ENCODE results near the gene FAM131A. TPM values are rescaled to one million over a fixed set of nuclear protein-coding genes. Genes with fewer than 3 reads are reported as not detected.

Gene FAM131A
- total and polyA plus RNA-seq, 5 donors from 2014 or later: 2.0 to 13.8 (median 2.4) TPM

DNA sequence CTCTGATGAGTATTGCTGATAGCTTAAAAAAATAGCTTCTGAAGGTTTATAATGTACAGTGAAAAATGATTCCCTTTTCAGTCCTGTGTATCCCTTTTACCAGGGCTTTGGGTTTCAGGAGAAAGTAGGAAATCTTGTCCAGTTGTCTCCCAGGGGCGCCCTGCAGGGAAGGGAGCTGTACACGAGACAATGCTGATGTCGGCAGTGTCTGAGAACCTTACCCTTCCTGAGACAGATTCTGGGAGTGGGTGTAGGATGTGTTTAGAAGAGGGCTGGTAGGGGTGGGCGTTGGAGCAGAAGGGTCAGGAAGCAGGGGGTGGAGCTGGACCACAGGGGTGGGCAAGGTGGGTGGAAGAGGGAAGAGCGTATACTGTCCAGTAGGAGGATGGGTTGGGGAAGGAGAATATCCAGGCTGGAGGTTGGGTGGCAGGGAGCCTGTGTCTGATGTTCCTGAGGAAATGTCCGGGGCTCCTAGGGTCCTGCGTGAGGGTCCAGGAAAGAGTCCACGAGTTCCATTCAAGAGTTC, 35.0 kb downstream of the FAM131A start:
- Mint-ChIP-seq H3K36me3 (peaks cover 17% of the 10 kb centered on the region), H3K27me3 (peaks cover 20% of the 10 kb centered on the region), H3K4me1 (peaks cover 4 to 9% (median 6%) of the 10 kb centered on the region in 4 donors), H3K9me3 (peaks cover 0 to 2% (median 0%) of the 10 kb centered on the region in 7 donors), H3K27ac (peak overlapping the region in 1 of 3 donors; percentile 80), H3K4me3 (peak overlapping the region in 1 of 4 donors; percentile 8)
- no peak for ATAC-seq (ENCODE audit: low read depth in 2 of 2)
- Histone ChIP-seq H3K4me3 (ENCODE audit: low read depth, low read length) (no peak overlapping the region), H3K4me1 (ENCODE audit: control insufficient read depth, insufficient read depth, low read length, poor library complexity, severe bottlenecking) (no peaks in the 10 kb centered on the region), H3K27ac (ENCODE audit: insufficient read depth, low read length, poor library complexity, severe bottlenecking) (no peak overlapping the region), H3K36me3 (ENCODE audit: control insufficient read depth, insufficient read depth, low read length) (peaks cover 17% of the 10 kb centered on the region), H3K27me3 (ENCODE audit: control insufficient read depth, insufficient read depth, low read length) (peaks cover 5% of the 10 kb centered on the region), H3K9me3 (ENCODE audit: control insufficient read depth in 2 of 2, low read length in 2 of 2) (no peaks in the 10 kb centered on the region)
- no peak for DNase-seq

- Histone ChIP-seq H3K4me1 (ENCODE audit: control insufficient read depth, insufficient read depth, low read length, poor library complexity, severe bottlenecking) (no peaks in the 10 kb centered on the region), H3K27me3 (ENCODE audit: control insufficient read depth, insufficient read depth, low read length) (peaks cover 8% of the 10 kb centered on the region), H3K36me3 (ENCODE audit: control insufficient read depth, insufficient read depth, low read length) (peaks cover 14% of the 10 kb centered on the region), H3K27ac (ENCODE audit: insufficient read depth, low read length, poor library complexity, severe bottlenecking) (no peak overlapping the region), H3K9me3 (ENCODE audit: control insufficient read depth in 2 of 2, low read length in 2 of 2) (no peaks in the 10 kb centered on the region), H3K4me3 (ENCODE audit: low read depth, low read length) (no peak overlapping the region)
- no peak overlapping the region for H3K27ac Mint-ChIP-seq
- H3K4me3 Mint-ChIP-seq: no peak overlapping the region
- H3K27me3 Mint-ChIP-seq: peaks cover 26% of the 10 kb centered on the region
- ATAC-seq (ENCODE audit: low read depth in 2 of 2): no peak
- peaks cover 13% of the 10 kb centered on the region for H3K36me3 Mint-ChIP-seq
- peaks cover 0 to 2% (median 0%) of the 10 kb centered on the region in 7 donors for H3K9me3 Mint-ChIP-seq
- peaks cover 1 to 9% (median 5%) of the 10 kb centered on the region in 4 donors for H3K4me1 Mint-ChIP-seq
- DNase-seq: no peak
Observed at GRCh38 chr3:184372911-184373310, 35.5 kb downstream of the FAM131A start.

- no peak overlapping the region for H3K27ac Mint-ChIP-seq
- peaks cover 31% of the 10 kb centered on the region for H3K27me3 Mint-ChIP-seq
- Histone ChIP-seq H3K4me3 (ENCODE audit: low read depth, low read length) (no peak overlapping the region), H3K4me1 (ENCODE audit: control insufficient read depth, insufficient read depth, low read length, poor library complexity, severe bottlenecking) (no peaks in the 10 kb centered on the region), H3K27ac (ENCODE audit: insufficient read depth, low read length, poor library complexity, severe bottlenecking) (no peak overlapping the region), H3K27me3 (ENCODE audit: control insufficient read depth, insufficient read depth, low read length) (peaks cover 10% of the 10 kb centered on the region), H3K9me3 (ENCODE audit: control insufficient read depth in 2 of 2, low read length in 2 of 2) (no peaks in the 10 kb centered on the region), H3K36me3 (ENCODE audit: control insufficient read depth, insufficient read depth, low read length) (peaks cover 8% of the 10 kb centered on the region)
- ATAC-seq (ENCODE audit: low read depth in 2 of 2): no peak
- H3K4me1 Mint-ChIP-seq: peaks cover 0 to 9% (median 5%) of the 10 kb centered on the region in 4 donors
- DNase-seq: no peak
- H3K9me3 Mint-ChIP-seq: peaks cover 0 to 2% (median 0%) of the 10 kb centered on the region in 7 donors
- peaks cover 11% of the 10 kb centered on the region for H3K36me3 Mint-ChIP-seq
- H3K4me3 Mint-ChIP-seq: no peak overlapping the region
Observed at GRCh38 chr3:184373422-184373821, 36.0 kb downstream of the FAM131A start.

GRCh38 chr3:184375747-184376461, 38.5 kb downstream of the FAM131A start:
- Mint-ChIP-seq H3K27ac (peak overlapping the region in 1 of 3 donors; percentile 11), H3K36me3 (no peaks in the 10 kb centered on the region)

GRCh38 chr3:184377374-184377773, 40.0 kb downstream of the FAM131A start:
- H3K4me3 ChIP-seq (ENCODE audit: low read depth, low read length): no peak overlapping the region
- H3K27me3 Mint-ChIP-seq: peaks cover 57% of the 10 kb centered on the region
- no peak overlapping the region for H3K27ac ChIP-seq (ENCODE audit: insufficient read depth, low read length, poor library complexity, severe bottlenecking)
- H3K4me1 Mint-ChIP-seq: peaks cover 0 to 16% (median 3%) of the 10 kb centered on the region in 4 donors
- peaks cover 23% of the 10 kb centered on the region for H3K27me3 ChIP-seq (ENCODE audit: control insufficient read depth, insufficient read depth, low read length)
- H3K27ac Mint-ChIP-seq: no peak overlapping the region
- H3K4me1 ChIP-seq (ENCODE audit: control insufficient read depth, insufficient read depth, low read length, poor library complexity, severe bottlenecking): peaks cover 12% of the 10 kb centered on the region
- peaks cover 0 to 3% (median 0%) of the 10 kb centered on the region in 7 donors for H3K9me3 Mint-ChIP-seq
- no peaks in the 10 kb centered on the region for H3K36me3 ChIP-seq (ENCODE audit: control insufficient read depth, insufficient read depth, low read length)
- no peak for DNase-seq
- H3K9me3 ChIP-seq (ENCODE audit: control insufficient read depth in 2 of 2, low read length in 2 of 2): no peaks in the 10 kb centered on the region
- no peaks in the 10 kb centered on the region for H3K36me3 Mint-ChIP-seq
- no peak for ATAC-seq (ENCODE audit: low read depth in 2 of 2)
- no peak overlapping the region for H3K4me3 Mint-ChIP-seq

More at GRCh38 chr3:184375747-184376461, 38.5 kb downstream of the FAM131A start:
- Histone ChIP-seq H3K4me3 (ENCODE audit: low read depth, low read length) (no peak overlapping the region), H3K27me3 (ENCODE audit: control insufficient read depth, insufficient read depth, low read length) (peaks cover 22% of the 10 kb centered on the region), H3K4me1 (ENCODE audit: control insufficient read depth, insufficient read depth, low read length, poor library complexity, severe bottlenecking) (peaks cover 5% of the 10 kb centered on the region), H3K27ac (ENCODE audit: insufficient read depth, low read length, poor library complexity, severe bottlenecking) (no peak overlapping the region), H3K36me3 (ENCODE audit: control insufficient read depth, insufficient read depth, low read length) (no peaks in the 10 kb centered on the region), H3K9me3 (ENCODE audit: control insufficient read depth in 2 of 2, low read length in 2 of 2) (no peaks in the 10 kb centered on the region)
- peaks cover 45% of the 10 kb centered on the region for H3K27me3 Mint-ChIP-seq
- DNase-seq: no peak
- no peak overlapping the region for H3K4me3 Mint-ChIP-seq
- H3K4me1 Mint-ChIP-seq: peaks cover 0 to 16% (median 4%) of the 10 kb centered on the region in 4 donors
- ATAC-seq (ENCODE audit: low read depth in 2 of 2): no peak
- H3K9me3 Mint-ChIP-seq: peaks cover 0 to 3% (median 0%) of the 10 kb centered on the region in 7 donors

DNA sequence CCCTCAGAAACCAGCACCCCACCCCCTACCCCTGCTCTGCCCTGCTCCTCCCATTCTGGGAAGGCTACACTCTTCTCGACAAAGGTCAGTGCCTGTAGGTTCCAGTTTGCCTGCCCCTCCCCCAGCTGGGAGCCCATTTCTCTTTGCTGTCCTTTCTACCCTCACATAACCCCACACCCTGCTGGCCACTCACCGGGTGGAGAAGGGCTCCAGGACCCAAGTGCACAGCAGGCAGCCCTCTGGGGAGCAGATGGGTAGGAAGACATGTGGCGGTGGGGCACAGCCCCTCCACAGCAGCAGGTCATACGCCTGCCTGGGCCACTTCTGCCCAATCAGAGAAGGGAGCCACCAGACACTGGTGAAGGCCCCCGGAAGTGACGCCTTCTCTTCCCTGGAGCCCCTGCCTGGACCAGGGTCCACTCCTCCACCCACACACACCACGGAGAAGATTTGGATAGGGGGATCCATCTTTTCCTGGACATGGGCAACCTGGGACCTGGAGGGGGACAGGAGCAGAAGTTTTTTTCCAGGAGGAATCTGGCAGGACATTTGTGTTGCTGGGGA, 40.6 kb downstream of the FAM131A start, which contains the start of gene THPO:
Gene THPO, minus strand, starts transcription at position 326 of the 564 bp plus-strand sequence. CDS start 1,948 bp downstream, outside the sequence.
- no peak within 1 kb of the TSS for H3K4me3 ChIP-seq (ENCODE audit: low read depth, low read length)
- H3K9me3 Mint-ChIP-seq: peaks cover 0 to 3% (median 0%) of the 10 kb centered on the region in 7 donors
- H3K4me1 Mint-ChIP-seq: peaks cover 0 to 16% (median 3%) of the 10 kb centered on the region in 4 donors
- DNase-seq: no peak
- H3K27ac ChIP-seq (ENCODE audit: insufficient read depth, low read length, poor library complexity, severe bottlenecking): no peak within 1 kb of the TSS
- H3K27me3 ChIP-seq (ENCODE audit: control insufficient read depth, insufficient read depth, low read length): peaks cover 23% of the 10 kb centered on the region
- no peak within 1 kb of the TSS for H3K27ac Mint-ChIP-seq
- H3K27me3 Mint-ChIP-seq: peaks cover 61% of the 10 kb centered on the region
- peaks cover 12% of the 10 kb centered on the region for H3K4me1 ChIP-seq (ENCODE audit: control insufficient read depth, insufficient read depth, low read length, poor library complexity, severe bottlenecking)
- H3K36me3 Mint-ChIP-seq: no peaks in the 10 kb centered on the region
- H3K36me3 ChIP-seq (ENCODE audit: control insufficient read depth, insufficient read depth, low read length): no peaks in the 10 kb centered on the region
- no peaks in the 10 kb centered on the region for H3K9me3 ChIP-seq (ENCODE audit: control insufficient read depth in 2 of 2, low read length in 2 of 2)
- H3K4me3 Mint-ChIP-seq: peak within 1 kb of the TSS in 2 of 4 donors; percentile 13 to 80
- no peak for ATAC-seq (ENCODE audit: low read depth in 2 of 2)

- H3K27me3 ChIP-seq (ENCODE audit: control insufficient read depth, insufficient read depth, low read length): peaks cover 23% of the 10 kb centered on the region
- peaks cover 12% of the 10 kb centered on the region for H3K4me1 ChIP-seq (ENCODE audit: control insufficient read depth, insufficient read depth, low read length, poor library complexity, severe bottlenecking)
- Mint-ChIP-seq H3K27me3 (peaks cover 67% of the 10 kb centered on the region), H3K9me3 (peaks cover 0 to 3% (median 0%) of the 10 kb centered on the region in 7 donors), H3K27ac (no peak overlapping the region), H3K4me1 (peaks cover 0 to 16% (median 3%) of the 10 kb centered on the region in 4 donors), H3K36me3 (no peaks in the 10 kb centered on the region), H3K4me3 (peak overlapping the region; percentile 43 to 80 (median 60))
- H3K9me3 ChIP-seq (ENCODE audit: control insufficient read depth in 2 of 2, low read length in 2 of 2): no peaks in the 10 kb centered on the region
- no peak for DNase-seq
- no peak overlapping the region for H3K4me3 ChIP-seq (ENCODE audit: low read depth, low read length)
- no peaks in the 10 kb centered on the region for H3K36me3 ChIP-seq (ENCODE audit: control insufficient read depth, insufficient read depth, low read length)
- no peak for ATAC-seq (ENCODE audit: low read depth in 2 of 2)
- no peak overlapping the region for H3K27ac ChIP-seq (ENCODE audit: insufficient read depth, low read length, poor library complexity, severe bottlenecking)
Observed at GRCh38 chr3:184378651-184379357, 41.4 kb downstream of the FAM131A start.

Data from CD4-positive, CD25-positive, alpha-beta regulatory T cell (primary cell).